Dermis microvascular lymphatic vessel endothelial cell (primary cell): ENCODE results near the gene POLQ. TPM values are rescaled to one million over a fixed set of nuclear protein-coding genes. Genes with fewer than 3 reads are reported as not detected.
A peak's percentile ranks its signal among the peaks of the same experiment; 100 is the strongest.
"Not testable (repeated sequence)": the region's sequence is repeated elsewhere in the genome, so short reads cannot be mapped to it uniquely, and the experiment has no call there.

Experiments
- DNase-seq, 2 donors: peaks; one replicate each; pipeline versions ENCODE4 v3.0.0 to v3.0.0-alpha.2; 2010; ENCODE audit warnings: low read depth in 2 of 2
- total RNA-seq: library from RNA; depleted of rRNA; stranded (reverse); fragments of >200 nt; gene quantifications from 2 replicates; pipeline ENCODE4 v1.2.1, GENCODE V29; 2014

The POLQ gene
- 1.6 and 4.0 TPM in 2 replicates for total RNA-seq

GRCh38 chr3:121545574-121546455, at the start of gene POLQ:
Gene POLQ, minus strand, starts transcription at chr3:121545988. Its CDS starts 111 bp downstream, at chr3:121545877.
- DNase-seq, result peak; percentile 58 to 95

- DNase-seq, result no peak
Observed at GRCh38 chr3:121594850-121595249, 49.1 kb upstream of the POLQ start.

GRCh38 chr3:121593806-121594205, 48.0 kb upstream of the POLQ start:
- DNase-seq, result not testable (repeated sequence)

- no peak for DNase-seq
Observed at GRCh38 chr3:121592856-121593702, 47.3 kb upstream of the POLQ start, which contains the start of gene FBXO40. Gene FBXO40, plus strand, starts transcription at chr3:121593379. Its CDS starts 27,197 bp downstream, at chr3:121620576.

GRCh38 chr3:121584418-121584817, 38.6 kb upstream of the POLQ start:
- no peak for DNase-seq

- DNase-seq, result no peak
Observed at GRCh38 chr3:121581691-121582090, 35.9 kb upstream of the POLQ start.

GRCh38 chr3:121574449-121574848, 28.7 kb upstream of the POLQ start:
- no peak for DNase-seq

GRCh38 chr3:121567649-121568048, 21.9 kb upstream of the POLQ start, which contains the start of gene ARGFX:
Gene ARGFX, plus strand, starts transcription at chr3:121567949. Its CDS starts 2,765 bp downstream, at chr3:121570714.
- DNase-seq, result no peak

- DNase-seq, result no peak
Observed at GRCh38 chr3:121566773-121567172, 21.0 kb upstream of the POLQ start.

GRCh38 chr3:121562148-121562547, 16.4 kb upstream of the POLQ start:
- DNase-seq, result no peak

GRCh38 chr3:121557426-121557934, 11.7 kb upstream of the POLQ start:
- no peak for DNase-seq

- no peak for DNase-seq
Observed at GRCh38 chr3:121552797-121553196, 7.0 kb upstream of the POLQ start.

GRCh38 chr3:121552379-121552778, 6.6 kb upstream of the POLQ start:
- no peak for DNase-seq

- DNase-seq, result peak in 1 of 2 donors; percentile 27
Observed at GRCh38 chr3:121545049-121545573, 677 bp downstream of the POLQ start.

GRCh38 chr3:121542924-121543323, 2.9 kb downstream of the POLQ start:
- no peak for DNase-seq

GRCh38 chr3:121531269-121531668, 14.5 kb downstream of the POLQ start:
- no peak for DNase-seq

- DNase-seq, result peak in 1 of 2 donors; percentile 23
Observed at GRCh38 chr3:121529308-121529707, 16.5 kb downstream of the POLQ start.

- DNase-seq, result no peak
Observed at GRCh38 chr3:121520510-121520909, 25.3 kb downstream of the POLQ start.

- no peak for DNase-seq
Observed at GRCh38 chr3:121517953-121518655, 27.7 kb downstream of the POLQ start.

- no peak for DNase-seq
Observed at GRCh38 chr3:121515862-121516261, 29.9 kb downstream of the POLQ start.

GRCh38 chr3:121515313-121515712, 30.5 kb downstream of the POLQ start:
- no peak for DNase-seq
